GM18526 (cell line): ENCODE results near the gene ZNF45.

Experiments used
- POLR2A ChIP-seq: IDR thresholded peaks from 3 replicates; pipeline ENCODE4 v1.6.1; 2011; ENCODE audit not compliant: insufficient read length; ENCODE audit errors: extremely low read depth

The ZNF45 gene

GRCh38 chr19:43934985-43935708, at the start of gene ZNF45:
Gene ZNF45 (minus strand): TSS chr19:43935282. CDS start chr19:43922185, 13,097 bp downstream.
- TF ChIP-seq POLR2A = no peak

- TF ChIP-seq POLR2A = no peak
These were observed 49.6 kb upstream of the ZNF45 start for GRCh38 chr19:43984687-43985000.

GRCh38 chr19:43983912-43984686, 49.0 kb upstream of the ZNF45 start, which contains the start of gene ZNF155:
Gene ZNF155 (plus strand): TSS chr19:43984188. CDS start chr19:43988544, 4,356 bp downstream.
- peak; percentile 42 for TF ChIP-seq POLR2A

GRCh38 chr19:43983544-43983911, 48.4 kb upstream of the ZNF45 start:
- TF ChIP-seq POLR2A = no peak

- TF ChIP-seq POLR2A = no peak
These were observed 41.6 kb upstream of the ZNF45 start for GRCh38 chr19:43976732-43977131.

- no peak for TF ChIP-seq POLR2A
These were observed 31.1 kb upstream of the ZNF45 start for GRCh38 chr19:43966079-43966694.

- no peak for TF ChIP-seq POLR2A
These were observed 25.3 kb upstream of the ZNF45 start for GRCh38 chr19:43960411-43960810.

- no peak for TF ChIP-seq POLR2A
These were observed 22.8 kb upstream of the ZNF45 start for GRCh38 chr19:43957891-43958290.

- no peak for TF ChIP-seq POLR2A
These were observed 21.7 kb upstream of the ZNF45 start for GRCh38 chr19:43956827-43957226.

GRCh38 chr19:43950834-43951645, 16.0 kb upstream of the ZNF45 start, which contains the start of gene ZNF221:
Gene ZNF221 (plus strand): TSS chr19:43951228. CDS start chr19:43962727, 11,499 bp downstream.
- peak; percentile 21 for TF ChIP-seq POLR2A

- no peak for TF ChIP-seq POLR2A
These were observed 6.1 kb upstream of the ZNF45 start for GRCh38 chr19:43941209-43941608.

GRCh38 chr19:43940719-43941118, 5.6 kb upstream of the ZNF45 start:
- no peak for TF ChIP-seq POLR2A

GRCh38 chr19:43939557-43940260, 4.6 kb upstream of the ZNF45 start:
- no peak for TF ChIP-seq POLR2A

GRCh38 chr19:43936188-43936587, 1.1 kb upstream of the ZNF45 start:
- TF ChIP-seq POLR2A = no peak

- no peak for TF ChIP-seq POLR2A
These were observed 762 bp downstream of the ZNF45 start for GRCh38 chr19:43934055-43934984.
